ENCODE data around the gene ADAM23.

ADAM23 gene

DNA sequence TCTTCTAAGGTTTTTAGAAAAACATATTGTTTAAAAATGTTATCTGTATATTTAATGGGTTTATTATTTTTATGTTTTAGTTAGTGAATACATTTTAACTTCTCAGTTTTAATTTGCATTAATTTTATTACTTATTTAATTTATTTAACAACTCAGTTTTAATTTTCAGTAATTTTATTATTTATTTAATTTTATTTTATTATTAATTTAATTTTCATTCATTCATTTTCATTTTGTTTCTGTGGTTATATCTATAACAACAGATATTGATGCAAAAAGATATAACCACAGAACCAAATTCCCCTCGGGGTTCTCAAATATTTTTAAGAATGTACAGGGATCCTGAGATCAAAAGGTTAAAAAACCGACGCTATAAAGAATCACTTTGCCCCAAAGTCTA lies 221.9 kb downstream of the ADAM23 start:
- DNase-seq = no peak
